Activated T-helper 17 cell treated with anti-CD3 and anti-CD28 coated beads, Interleukin-2, amount 50 U/mL, for 72 hours (primary cell): ENCODE results near the gene RAB4A. TPM values are rescaled to one million over a fixed set of nuclear protein-coding genes. Genes with fewer than 3 reads are reported as not detected.

ENCODE experiments used
- total RNA-seq, 2 donors: library from RNA; stranded (reverse); gene quantifications; one replicate each; pipeline ENCODE4 v1.2.3, GENCODE V29; 2022

The RAB4A gene
- total RNA-seq, 2 donors from 2014 or later, result 35.2 to 36.6 TPM

Other genes with a start within 250 kb of the RAB4A start
- gene CCSAP, start 71.9 kb downstream of the RAB4A start, total RNA-seq, result 10 to 100 TPM; 10.1 to 32.7 TPM
- not detected for gene ACTA1, start 163.0 kb downstream of the RAB4A start, total RNA-seq
- 10 to 100 TPM; 42.1 to 52.1 TPM for gene NUP133, start 237.2 kb downstream of the RAB4A start, total RNA-seq